Right lobe of liver (tissue), 6 donors: ENCODE results near the gene FBXW11. TPM values are rescaled to one million over a fixed set of nuclear protein-coding genes. Genes with fewer than 3 reads are reported as not detected.

Source experiments
- ATAC-seq, 4 donors: fragments of 200-7000 bp; cut with Tn5 transposase; one replicate each; pipeline ENCODE4 v1.9.1; 2020; ENCODE audit warnings: mild to moderate bottlenecking in 4 of 4, moderate library complexity in 4 of 4
- DNase-seq, 3 donors: peaks; one replicate each; pipeline ENCODE4 v3.0.0-alpha.2; 2020
- H3K27ac ChIP-seq, 3 donors: fragments of 200-600 bp; one replicate each; pipeline ENCODE4 v1.8.0; 2022
- H3K27me3 ChIP-seq, 2 donors: fragments of 200-600 bp; one replicate each; pipeline ENCODE4 v1.8.0; 2022
- H3K36me3 ChIP-seq, 4 donors: fragments of 200-600 bp; sonication (generic) in 1 of 4; one replicate each; pipeline versions ENCODE4 v1.5.1 to v1.8.0; 2017 to 2022; ENCODE audit warnings: control low read depth in 1 of 4
- H3K4me1 ChIP-seq, 4 donors: fragments of 200-600 bp; sonication (generic) in 1 of 4; one replicate each; pipeline versions ENCODE4 v1.5.1 to v1.8.0; 2017 to 2022; ENCODE audit warnings: control low read depth in 1 of 4
- H3K4me3 ChIP-seq, 3 donors: fragments of 200-600 bp; one replicate each; pipeline ENCODE4 v1.8.0; 2022
- H3K9me3 ChIP-seq, 4 donors: fragments of 200-600 bp; sonication (generic) in 1 of 4; one replicate each; pipeline versions ENCODE4 v1.5.1 to v1.8.0; 2017 to 2022; ENCODE audit warnings: control low read depth in 1 of 4
- CTCF ChIP-seq, 4 donors: fragments of 200-600 bp in 3 of 4; fragments of 450-650 bp in 1 of 4; IDR thresholded peaks; one replicate each; pipeline versions ENCODE4 v1.5.1 to v1.8.0; 2016 to 2022; ENCODE audit warnings: antibody characterized with exemption in 4 of 4, mild to moderate bottlenecking in 2 of 4
- POLR2A ChIP-seq: fragments of 450-650 bp; IDR thresholded peaks from one replicate; pipeline ENCODE4 v1.6.1; 2017; ENCODE audit warnings: antibody characterized with exemption, mild to moderate bottlenecking
- WGBS: methylation state at CpG from one replicate; pipeline ENCODE4 v1.1.6; 2018; ENCODE audit warnings: low coverage, low lambda C conversion rate; ENCODE audit not compliant: insufficient coverage; ENCODE audit errors: missing lambda C conversion rate; 5-methylcytosine and 5-hydroxymethylcytosine counted together
- intact Hi-C, 2 donors: fragments of 100-400 bp; cut with DNase I; formaldehyde crosslinking; loops; one replicate each; pipeline versions ENCODE4 v1.11.2 to v1.14.1; 2022
- total RNA-seq, 6 experiments: library from RNA; depleted of rRNA in 2 of 6; stranded (reverse); fragments of >200 nt in 2 of 6; fragmentation: NEBNext Ultra II Directional in 3 of 6; extraction: Animal tissue kit (Norgen Biotek cat#: 25700) in 3 of 6; gene quantifications; one replicate each; pipeline versions ENCODE4 v1.1.0 to v1.2.4, GENCODE V29; 2016 to 2023
- donor health status: DM: no; HTN: yes; CAD: no.
- donor health status: DM: no; HTN: no; CAD: no.
- donor health status: DM: no; HTN: no; CAD: no.
- donor health status: DM: no; HTN: yes; CAD: no.
- donor health status: DM: no; HTN: yes; CAD: no.

Gene FBXW11
- total RNA-seq, 6 experiments from 2014 or later, result 19.9 to 35.9 (median 28.4) TPM

DNA sequence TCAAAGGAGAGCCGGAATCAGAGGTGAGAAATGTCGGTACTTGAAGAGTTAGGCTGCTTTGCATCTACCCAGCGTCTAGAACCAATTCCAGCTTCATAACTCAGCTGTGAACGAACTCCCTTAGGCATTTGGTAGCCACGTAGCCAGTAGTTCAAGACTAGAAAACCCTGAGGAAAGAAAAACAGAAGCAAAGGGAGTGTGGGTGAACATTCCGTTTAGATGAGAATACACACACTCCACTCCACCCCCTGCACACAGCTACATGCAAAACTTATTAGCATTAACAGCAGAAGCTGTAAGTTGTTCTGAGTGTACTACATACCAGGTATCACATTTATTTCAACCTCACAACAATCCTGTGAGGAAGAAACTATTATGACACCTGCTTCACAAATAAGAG, 142.5 kb downstream of the FBXW11 start:
- H3K9me3 ChIP-seq, result no peaks in the 10 kb centered on the region
- no peak for ATAC-seq
- peaks cover 0 to 18% (median 0%) of the 10 kb centered on the region in 4 donors for H3K36me3 ChIP-seq
- no peaks in the 10 kb centered on the region for H3K4me1 ChIP-seq
- TF ChIP-seq CTCF (IDR thresholded peaks at IDR 0.05) (no peak), POLR2A (no peak)
- 88% methylated on average over 6 of the region's 6 CpGs for WGBS
- no peak overlapping the region for H3K4me3 ChIP-seq
- H3K27ac ChIP-seq, result no peak overlapping the region
- intact Hi-C loops, result no loop called here
- no peaks in the 10 kb centered on the region for H3K27me3 ChIP-seq
- DNase-seq, result no peak

DNA sequence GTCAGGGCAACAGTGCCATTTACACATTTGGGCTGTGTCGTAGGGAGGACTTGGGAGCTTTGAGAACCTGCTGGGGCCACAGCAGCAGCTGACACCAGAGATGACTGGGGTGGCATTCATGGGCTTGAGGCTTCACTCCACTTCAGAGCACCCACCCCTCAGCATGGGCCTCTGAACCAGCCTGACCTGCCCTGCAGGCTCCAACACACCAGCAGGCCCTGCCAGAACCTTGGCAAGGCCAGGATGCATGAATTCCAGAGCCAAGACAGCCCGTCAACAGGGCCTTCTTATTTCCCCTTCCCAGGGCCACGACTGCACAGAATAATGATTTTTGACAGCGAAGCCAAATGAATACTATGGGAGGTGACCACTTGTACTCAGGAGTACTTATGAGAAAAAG, 143.8 kb downstream of the FBXW11 start:
- Histone ChIP-seq H3K4me1 (no peaks in the 10 kb centered on the region), H3K27ac (no peak overlapping the region), H3K4me3 (no peak overlapping the region), H3K27me3 (no peaks in the 10 kb centered on the region), H3K9me3 (no peaks in the 10 kb centered on the region), H3K36me3 (peaks cover 0 to 5% (median 0%) of the 10 kb centered on the region in 4 donors)
- ATAC-seq (peak in 1 of 4 donors; percentile 28), DNase-seq (no peak)
- TF ChIP-seq CTCF (IDR thresholded peaks at IDR 0.05) (no peak), POLR2A (no peak)
- intact Hi-C loops, result no loop called here
- 92% methylated on average over 3 of the region's 4 CpGs for WGBS

DNA sequence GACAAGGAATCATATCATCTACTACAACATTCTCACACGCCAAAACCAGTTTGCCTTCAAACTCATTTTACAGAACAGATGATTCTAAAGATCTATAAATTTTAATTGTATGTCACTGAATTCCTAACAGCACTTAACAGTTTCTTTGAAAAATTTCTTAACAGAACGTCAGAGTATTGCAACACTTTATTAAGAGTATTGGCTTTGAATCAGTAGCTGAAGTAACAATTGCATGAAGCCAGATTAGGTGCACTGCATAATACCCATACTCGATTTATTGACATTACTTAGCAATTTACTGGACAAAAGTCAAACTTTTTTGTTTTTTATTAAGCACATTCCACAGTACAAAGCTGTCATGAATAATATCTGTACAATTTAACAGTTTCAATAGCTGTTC, 145.1 kb downstream of the FBXW11 start:
- H3K4me1 ChIP-seq, result no peaks in the 10 kb centered on the region
- 48% methylated on average over 3 of the region's 3 CpGs for WGBS

DNA sequence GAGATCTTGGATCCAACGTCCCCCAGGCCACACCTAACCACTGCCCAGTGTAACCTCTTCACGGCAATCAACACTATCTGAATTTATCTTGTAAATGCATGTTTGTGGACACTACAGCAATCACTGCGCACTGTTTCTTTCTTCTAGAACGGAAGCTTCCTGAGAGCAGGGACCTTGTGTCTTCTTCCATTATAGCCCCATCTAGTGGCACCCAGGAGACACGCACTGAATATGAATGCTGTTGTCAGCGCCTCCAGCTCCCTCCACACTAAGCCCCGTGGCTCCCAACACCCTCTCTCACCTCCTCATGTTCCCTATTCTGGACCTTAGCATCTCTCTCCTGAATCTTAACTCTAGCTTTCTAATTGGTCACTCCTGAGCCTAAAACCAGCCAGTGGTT, 148.1 kb downstream of the FBXW11 start:
- ATAC-seq (peak; percentile 30 to 62 (median 40)), DNase-seq (no peak)
- Histone ChIP-seq H3K4me1 (no peaks in the 10 kb centered on the region), H3K9me3 (no peaks in the 10 kb centered on the region), H3K4me3 (no peak overlapping the region), H3K36me3 (no peaks in the 10 kb centered on the region), H3K27ac (no peak overlapping the region), H3K27me3 (no peaks in the 10 kb centered on the region)
- peak; percentile 27 to 38 (median 32) for TF ChIP-seq CTCF (IDR thresholded peaks at IDR 0.05)
- TF ChIP-seq POLR2A, result no peak
- 88% methylated on average over 5 of the region's 7 CpGs for WGBS
- intact Hi-C loops, result no loop called here

More for the DNA sequence above, 145.1 kb downstream of the FBXW11 start:
- ATAC-seq, result no peak
- DNase-seq, result no peak
- no peaks in the 10 kb centered on the region for H3K9me3 ChIP-seq
- no peak overlapping the region for H3K4me3 ChIP-seq
- intact Hi-C loops, result no loop called here
- no peak overlapping the region for H3K27ac ChIP-seq
- peaks cover 0 to 3% (median 0%) of the 10 kb centered on the region in 4 donors for H3K36me3 ChIP-seq
- TF ChIP-seq CTCF (IDR thresholded peaks at IDR 0.05) (no peak), POLR2A (no peak)
- no peaks in the 10 kb centered on the region for H3K27me3 ChIP-seq

GRCh38 chr5:171857489-171857876, 149.0 kb downstream of the FBXW11 start:
- H3K9me3 ChIP-seq, result no peaks in the 10 kb centered on the region
- no peaks in the 10 kb centered on the region for H3K36me3 ChIP-seq
- DNase-seq (no peak), ATAC-seq (no peak)
- no peaks in the 10 kb centered on the region for H3K27me3 ChIP-seq
- TF ChIP-seq POLR2A (no peak), CTCF (IDR thresholded peaks at IDR 0.05) (no peak)
- H3K4me1 ChIP-seq, result no peaks in the 10 kb centered on the region
- H3K27ac ChIP-seq, result no peak overlapping the region
- intact Hi-C loops, result no loop called here
- 64% methylated on average over 4 of the region's 12 CpGs for WGBS
- no peak overlapping the region for H3K4me3 ChIP-seq
